Osteocyte (in vitro differentiated cells): ENCODE data around the gene TMEM106C. TPM values are rescaled to one million over a fixed set of nuclear protein-coding genes. Genes with fewer than 3 reads are reported as not detected.

Experiments used
- DNase-seq: peaks from one replicate; pipeline ENCODE4 v3.0.0; 2021; ENCODE audit warnings: mixed read lengths; ENCODE audit not compliant: unreplicated experiment; ENCODE audit errors: extremely low spot score
- H3K27ac Mint-ChIP-seq: one replicate; pipeline ENCODE4 v1.8.0; 2021; ENCODE audit warnings: mild to moderate bottlenecking, mixed read lengths; ENCODE audit not compliant: unreplicated experiment
- H3K27me3 Mint-ChIP-seq: one replicate; pipeline ENCODE4 v1.8.0; 2021; ENCODE audit warnings: mixed read lengths; ENCODE audit not compliant: unreplicated experiment
- H3K36me3 Mint-ChIP-seq: one replicate; pipeline ENCODE4 v1.8.0; 2021; ENCODE audit warnings: mixed read lengths; ENCODE audit not compliant: unreplicated experiment
- H3K4me1 Mint-ChIP-seq: one replicate; pipeline ENCODE4 v1.8.0; 2021; ENCODE audit warnings: mixed read lengths; ENCODE audit not compliant: unreplicated experiment
- H3K4me3 Mint-ChIP-seq: one replicate; pipeline ENCODE4 v1.8.0; 2021; ENCODE audit warnings: mild to moderate bottlenecking, moderate library complexity, mixed read lengths; ENCODE audit not compliant: unreplicated experiment
- H3K9me3 Mint-ChIP-seq: one replicate; pipeline ENCODE4 v1.8.0; 2021; ENCODE audit warnings: mixed read lengths; ENCODE audit not compliant: unreplicated experiment
- CTCF ChIP-seq: fragments of 200-600 bp; sonication (generic); IDR thresholded peaks from 2 replicates; pipeline ENCODE4 v1.5.0; 2021; ENCODE audit warnings: antibody characterized with exemption, mild to moderate bottlenecking, moderate library complexity
- total RNA-seq: library from RNA; stranded (reverse); gene quantifications from 2 replicates; pipeline ENCODE4 v1.2.1, GENCODE V29; 2021

Gene TMEM106C
- total RNA-seq, 1 donor from 2014 or later: 53.2 TPM

GRCh38 chr12:47931187-47931586 lies 32.2 kb upstream of the TMEM106C start:
- Mint-ChIP-seq H3K27ac (no peak overlapping the region), H3K4me3 (no peak overlapping the region), H3K36me3 (no peaks in the 10 kb centered on the region), H3K27me3 (peaks cover 25% of the 10 kb centered on the region), H3K4me1 (peaks cover 16% of the 10 kb centered on the region), H3K9me3 (no peaks in the 10 kb centered on the region)
- DNase-seq: no peak
- TF ChIP-seq CTCF: no peak

GRCh38 chr12:47935184-47935583 lies 28.2 kb upstream of the TMEM106C start:
- no peaks in the 10 kb centered on the region for H3K36me3 Mint-ChIP-seq
- H3K4me3 Mint-ChIP-seq: no peak overlapping the region
- no peak overlapping the region for H3K27ac Mint-ChIP-seq
- H3K27me3 Mint-ChIP-seq: peaks cover 17% of the 10 kb centered on the region
- H3K9me3 Mint-ChIP-seq: no peaks in the 10 kb centered on the region
- peaks cover 24% of the 10 kb centered on the region for H3K4me1 Mint-ChIP-seq
- no peak for TF ChIP-seq CTCF
- peak; percentile 82 for DNase-seq

- no peaks in the 10 kb centered on the region for H3K36me3 Mint-ChIP-seq
- H3K4me1 Mint-ChIP-seq: peaks cover 24% of the 10 kb centered on the region
- H3K9me3 Mint-ChIP-seq: no peaks in the 10 kb centered on the region
- no peak overlapping the region for H3K27ac Mint-ChIP-seq
- TF ChIP-seq CTCF: no peak
- H3K4me3 Mint-ChIP-seq: no peak overlapping the region
- no peak for DNase-seq
- H3K27me3 Mint-ChIP-seq: no peaks in the 10 kb centered on the region
Measured at GRCh38 chr12:47938093-47938492, 25.3 kb upstream of the TMEM106C start.

DNA sequence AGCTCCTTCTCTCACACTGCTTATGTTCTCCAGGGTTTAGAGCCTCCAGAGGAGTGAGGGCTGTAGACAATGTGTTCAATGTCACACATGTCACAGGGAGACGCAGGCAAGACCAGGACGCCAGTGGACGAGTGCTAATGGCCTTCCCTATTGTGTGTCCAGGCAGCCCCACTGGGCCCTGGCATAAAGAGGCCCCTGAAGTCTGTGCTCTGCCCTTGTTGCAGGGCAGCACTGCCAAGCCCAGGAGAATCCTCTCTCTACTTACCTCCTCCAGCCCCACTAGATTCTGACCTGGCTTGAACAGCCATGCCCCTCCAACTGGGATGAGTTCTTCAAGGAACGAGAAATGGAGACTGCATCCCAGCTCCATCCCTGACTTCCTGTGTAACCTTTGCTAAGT lies 24.8 kb upstream of the TMEM106C start:
- peak; percentile 77 for DNase-seq
- H3K27ac Mint-ChIP-seq: no peak overlapping the region
- H3K36me3 Mint-ChIP-seq: no peaks in the 10 kb centered on the region
- no peaks in the 10 kb centered on the region for H3K27me3 Mint-ChIP-seq
- TF ChIP-seq CTCF: no peak
- no peaks in the 10 kb centered on the region for H3K9me3 Mint-ChIP-seq
- H3K4me3 Mint-ChIP-seq: no peak overlapping the region
- peaks cover 28% of the 10 kb centered on the region for H3K4me1 Mint-ChIP-seq

DNA sequence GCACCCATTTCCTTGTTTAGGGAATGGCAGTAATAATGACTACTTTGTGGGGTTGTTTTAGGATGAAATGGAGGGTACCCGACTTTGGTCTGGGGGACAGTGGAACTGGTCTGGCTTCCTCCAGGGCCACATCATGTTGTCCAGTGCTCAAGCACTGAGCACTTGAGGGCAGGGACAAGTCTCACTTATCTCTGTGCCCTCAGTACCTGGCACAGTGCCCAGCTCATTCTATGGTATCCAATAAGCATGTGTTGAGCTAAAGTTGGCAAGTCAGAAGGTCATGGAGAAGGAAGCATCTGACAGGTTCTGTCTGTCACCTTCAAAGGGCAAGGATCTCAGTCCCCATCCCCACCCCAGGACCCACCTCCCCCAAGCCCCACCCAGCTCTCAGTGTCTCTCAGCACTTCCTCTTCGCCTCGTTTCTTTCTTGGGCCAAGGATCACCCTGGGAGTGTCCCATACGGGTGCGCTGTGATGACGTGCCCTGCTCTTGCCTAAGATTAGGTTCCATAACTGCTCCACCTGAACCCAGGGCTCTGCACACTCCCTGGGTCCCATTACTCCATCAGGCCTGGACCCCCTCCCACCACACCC lies 24.3 kb upstream of the TMEM106C start:
- Mint-ChIP-seq H3K9me3 (no peaks in the 10 kb centered on the region), H3K4me3 (no peak overlapping the region), H3K27ac (no peak overlapping the region), H3K36me3 (no peaks in the 10 kb centered on the region), H3K27me3 (no peaks in the 10 kb centered on the region), H3K4me1 (peaks cover 28% of the 10 kb centered on the region)
- no peak for DNase-seq
- TF ChIP-seq CTCF: no peak
